GM19193 (cell line): ENCODE results near the gene ASPG.

Experiments
- POLR2A ChIP-seq: IDR thresholded peaks from 4 replicates; pipeline ENCODE4 v1.6.1; 2011; ENCODE audit not compliant: insufficient read depth, insufficient read length; ENCODE audit errors: extremely low read depth

Gene ASPG

GRCh38 chr14:104157016-104157928 lies 71.8 kb downstream of the ASPG start:
- no peak for TF ChIP-seq POLR2A

- TF ChIP-seq POLR2A = no peak
Measured at GRCh38 chr14:104158827-104159798, 73.6 kb downstream of the ASPG start.

- TF ChIP-seq POLR2A = no peak
Measured at GRCh38 chr14:104159990-104160389, 74.5 kb downstream of the ASPG start.

- no peak for TF ChIP-seq POLR2A
Measured at GRCh38 chr14:104161602-104162367, 76.3 kb downstream of the ASPG start.

GRCh38 chr14:104162495-104162894 lies 77.0 kb downstream of the ASPG start:
- TF ChIP-seq POLR2A = no peak

- no peak for TF ChIP-seq POLR2A
Measured at GRCh38 chr14:104163541-104163940, 78.0 kb downstream of the ASPG start.

GRCh38 chr14:104164041-104164440 lies 78.5 kb downstream of the ASPG start:
- TF ChIP-seq POLR2A = no peak

GRCh38 chr14:104164512-104164911 lies 79.0 kb downstream of the ASPG start:
- TF ChIP-seq POLR2A = no peak
